PFSK-1 (cell line): ENCODE measurements around the gene NRAS.

Experiments
- SIN3A ChIP-seq: IDR thresholded peaks from 2 replicates; pipeline ENCODE4 v1.6.1; 2012; ENCODE audit warnings: mild to moderate bottlenecking, low read length, moderate library complexity, borderline replicate concordance; ENCODE audit not compliant: insufficient read depth
- TAF1 ChIP-seq: IDR thresholded peaks from 2 replicates; pipeline ENCODE4 v1.6.1; 2012; ENCODE audit warnings: low read length, control low read depth, borderline replicate concordance; ENCODE audit not compliant: insufficient read depth
- TF ChIP-seq, protein P1 (sequence below), 2 experiments: IDR thresholded peaks; 2 replicates each; pipeline versions ENCODE4 v1.6.1 to v1.8.0; 2011 to 2012; ENCODE audit warnings: low read depth in 2 of 2, low read length in 2 of 2, control low read depth in 1 of 2, inconsistent platforms in 1 of 2, mild to moderate bottlenecking in 1 of 2, moderate library complexity in 1 of 2; ENCODE audit not compliant: insufficient read depth in 1 of 2

DNA sequence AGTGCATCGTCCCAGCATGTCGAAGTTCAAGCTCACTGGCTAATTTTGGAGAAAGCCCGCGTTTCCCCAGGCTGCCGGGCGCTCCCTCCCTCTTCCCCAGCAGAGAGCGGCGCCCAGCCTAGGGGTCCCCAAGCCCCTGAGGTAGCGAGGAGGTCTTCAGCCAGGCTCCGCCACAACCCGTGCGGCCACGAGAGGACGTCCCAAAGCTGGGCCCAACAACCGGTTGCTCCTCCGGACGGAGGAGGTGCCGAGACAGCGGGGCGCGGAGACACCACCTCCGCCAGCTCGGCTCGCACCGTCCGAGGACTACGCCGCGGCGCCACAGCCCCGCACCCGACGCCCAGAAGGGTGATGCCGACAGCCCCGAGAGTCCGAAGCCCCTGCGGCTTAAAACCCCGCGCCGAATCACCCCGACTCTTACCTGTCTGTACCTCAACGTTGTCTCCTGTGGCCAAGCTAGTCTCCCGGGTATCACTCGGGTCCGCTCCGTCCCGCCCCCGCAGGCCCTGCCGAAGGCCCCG lies 46.9 kb downstream of the NRAS start, which contains the start of gene DENND2C:
- TF ChIP-seq, protein P1, sequence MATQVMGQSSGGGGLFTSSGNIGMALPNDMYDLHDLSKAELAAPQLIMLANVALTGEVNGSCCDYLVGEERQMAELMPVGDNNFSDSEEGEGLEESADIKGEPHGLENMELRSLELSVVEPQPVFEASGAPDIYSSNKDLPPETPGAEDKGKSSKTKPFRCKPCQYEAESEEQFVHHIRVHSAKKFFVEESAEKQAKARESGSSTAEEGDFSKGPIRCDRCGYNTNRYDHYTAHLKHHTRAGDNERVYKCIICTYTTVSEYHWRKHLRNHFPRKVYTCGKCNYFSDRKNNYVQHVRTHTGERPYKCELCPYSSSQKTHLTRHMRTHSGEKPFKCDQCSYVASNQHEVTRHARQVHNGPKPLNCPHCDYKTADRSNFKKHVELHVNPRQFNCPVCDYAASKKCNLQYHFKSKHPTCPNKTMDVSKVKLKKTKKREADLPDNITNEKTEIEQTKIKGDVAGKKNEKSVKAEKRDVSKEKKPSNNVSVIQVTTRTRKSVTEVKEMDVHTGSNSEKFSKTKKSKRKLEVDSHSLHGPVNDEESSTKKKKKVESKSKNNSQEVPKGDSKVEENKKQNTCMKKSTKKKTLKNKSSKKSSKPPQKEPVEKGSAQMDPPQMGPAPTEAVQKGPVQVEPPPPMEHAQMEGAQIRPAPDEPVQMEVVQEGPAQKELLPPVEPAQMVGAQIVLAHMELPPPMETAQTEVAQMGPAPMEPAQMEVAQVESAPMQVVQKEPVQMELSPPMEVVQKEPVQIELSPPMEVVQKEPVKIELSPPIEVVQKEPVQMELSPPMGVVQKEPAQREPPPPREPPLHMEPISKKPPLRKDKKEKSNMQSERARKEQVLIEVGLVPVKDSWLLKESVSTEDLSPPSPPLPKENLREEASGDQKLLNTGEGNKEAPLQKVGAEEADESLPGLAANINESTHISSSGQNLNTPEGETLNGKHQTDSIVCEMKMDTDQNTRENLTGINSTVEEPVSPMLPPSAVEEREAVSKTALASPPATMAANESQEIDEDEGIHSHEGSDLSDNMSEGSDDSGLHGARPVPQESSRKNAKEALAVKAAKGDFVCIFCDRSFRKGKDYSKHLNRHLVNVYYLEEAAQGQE (IDR thresholded peaks at IDR 0.05; ENCODE audit: insufficient read depth in 1 of 2, low read depth in 2 of 2, low read length in 2 of 2) = no peak
- TF ChIP-seq SIN3A (no peak), TAF1 (no peak)
